ENCODE measurements around the gene CSNK1G1.

- TF ChIP-seq CTCF (IDR thresholded peaks at IDR 0.05) = no peak
- no peak for TF ChIP-seq POLR2AphosphoS5 (IDR thresholded peaks at IDR 0.05)
Measured at GRCh38 chr15:64349375-64349774, 6.6 kb downstream of the CSNK1G1 start.
